Stimulated activated CD4-positive, alpha-beta T cell treated with anti-CD3 and anti-CD28 coated beads, Interleukin-1b, Interleukin-23, amount 100 ng/mL, for 1 hour (primary cell): Measurements from ENCODE around the gene TAS1R3.

Experiments used
- DNase-seq, 2 donors: peaks; one replicate each; pipeline ENCODE4 v3.0.0-alpha.2; 2020; ENCODE audit warnings: low read depth in 2 of 2

Gene TAS1R3

GRCh38 chr1:1371746-1372711 is 40.9 kb downstream of the TAS1R3 start:
- DNase-seq, result peak; percentile 34 to 69

GRCh38 chr1:1373051-1373814 is 42.2 kb downstream of the TAS1R3 start:
- no peak for DNase-seq

DNA sequence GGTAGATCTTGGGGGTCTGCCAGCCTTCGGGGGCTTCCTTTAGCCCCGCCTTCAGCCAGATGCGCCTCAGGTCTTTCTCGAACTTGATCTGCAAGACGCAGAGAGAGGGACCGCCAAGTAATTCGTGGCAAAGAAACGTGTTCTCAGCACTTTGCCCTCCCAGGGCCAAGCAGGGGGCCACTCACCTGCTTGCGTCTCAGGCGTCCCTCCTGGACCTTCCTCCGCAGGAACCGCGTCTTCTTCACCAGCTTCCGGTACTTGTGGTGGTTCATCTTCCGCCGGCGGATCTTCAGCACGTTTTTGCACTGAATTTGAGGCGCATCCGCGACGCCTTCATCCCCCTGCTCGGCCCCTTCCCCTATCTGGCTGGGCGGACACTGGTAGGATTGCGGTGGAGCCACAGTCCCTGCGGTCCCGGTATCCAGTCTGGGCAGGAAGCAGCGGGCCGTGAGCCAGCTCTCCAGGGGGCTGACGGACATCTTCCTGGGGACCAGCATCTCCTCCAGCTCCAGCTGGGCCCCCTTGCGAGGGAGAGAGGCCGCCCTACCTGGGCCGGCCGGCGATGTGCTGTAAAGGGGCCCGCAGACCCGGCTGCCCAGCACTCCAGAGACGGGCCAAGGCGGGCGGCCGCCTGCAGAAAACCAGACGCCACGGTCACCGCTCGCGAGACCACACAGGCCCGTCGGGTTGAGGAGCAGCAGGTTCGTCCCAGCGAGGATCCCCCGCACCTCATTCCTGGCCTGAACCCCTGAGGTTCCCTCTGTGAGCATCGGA is 42.9 kb downstream of the TAS1R3 start:
- no peak for DNase-seq

GRCh38 chr1:1374589-1374928 is 43.5 kb downstream of the TAS1R3 start:
- DNase-seq, result no peak

- peak; percentile 82 to 89 for DNase-seq
Measured at GRCh38 chr1:1374929-1375662, 44.0 kb downstream of the TAS1R3 start, which contains the start of gene AURKAIP1. Gene AURKAIP1 (minus strand): TSS chr1:1375207. CDS start chr1:1374756, 451 bp downstream.

DNA sequence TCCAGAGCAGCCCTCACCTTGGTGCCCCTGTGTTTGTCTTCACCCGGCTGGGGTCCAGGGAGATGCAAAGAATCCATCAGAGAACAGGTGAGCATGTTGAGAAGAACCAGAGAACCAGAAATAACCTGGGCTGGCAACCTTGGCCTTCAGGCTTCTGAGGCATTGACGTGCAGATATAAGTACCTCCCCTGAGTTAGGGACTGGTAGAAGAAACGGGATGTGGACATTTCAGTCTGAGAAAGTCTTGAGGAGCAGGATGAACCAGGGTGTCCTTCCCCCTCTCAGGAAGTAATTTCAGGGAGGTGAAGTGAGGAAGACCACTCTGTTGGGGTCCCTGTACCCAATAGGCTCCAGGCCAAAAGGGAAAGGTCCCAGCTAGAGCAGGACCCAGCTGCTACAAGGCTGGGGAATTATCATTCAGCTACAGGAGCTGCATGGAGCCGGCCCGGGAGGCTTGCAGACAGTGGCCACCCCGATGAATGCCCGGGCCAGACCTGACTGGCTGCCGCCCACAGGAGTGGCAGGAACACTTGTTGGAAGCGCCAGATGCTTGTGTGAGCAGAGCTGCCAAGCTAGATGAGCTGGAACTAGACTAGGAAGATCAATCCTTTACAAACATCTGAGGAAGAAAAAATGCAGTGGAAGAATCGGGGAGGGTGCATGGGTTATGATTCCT is 45.6 kb downstream of the TAS1R3 start:
- DNase-seq, result no peak

- no peak for DNase-seq
Measured at GRCh38 chr1:1377540-1378205, 46.6 kb downstream of the TAS1R3 start.

GRCh38 chr1:1380860-1381259 is 49.8 kb downstream of the TAS1R3 start:
- DNase-seq, result no peak

DNA sequence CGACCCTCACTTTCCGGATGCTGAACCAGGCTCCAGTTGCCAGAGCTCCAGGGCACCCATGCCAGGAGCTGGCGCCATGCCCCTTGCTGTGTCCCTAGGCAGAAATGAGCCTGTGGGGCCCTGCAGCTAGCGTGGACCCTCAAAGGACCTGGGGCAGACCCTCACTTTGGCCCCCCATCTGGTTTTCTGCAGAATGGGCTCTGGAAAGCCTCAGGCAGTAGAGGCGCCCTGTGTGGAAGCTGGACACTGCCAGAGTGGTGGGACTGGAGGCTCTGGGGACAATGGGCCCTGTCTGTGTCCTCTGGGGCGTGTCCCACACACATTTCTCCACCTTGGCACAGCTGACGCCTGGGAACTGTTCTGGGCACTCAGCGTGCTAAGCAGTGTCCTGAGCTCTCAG is 50.2 kb downstream of the TAS1R3 start:
- no peak for DNase-seq
